Right atrium auricular region (tissue), 2 donors: ENCODE measurements around the gene SMTN. TPM values are rescaled to one million over a fixed set of nuclear protein-coding genes. Genes with fewer than 3 reads are reported as not detected.

Experiments
- DNase-seq: peaks from one replicate; pipeline ENCODE4 v3.0.0-alpha.2; 2019; ENCODE audit warnings: low spot score
- H3K27ac ChIP-seq, 2 donors: fragments of 200-600 bp; sonication (generic); 1 replicate in 1 of 2; 2 replicates in 1 of 2; pipeline ENCODE4 v1.5.1; 2016 to 2019
- H3K27me3 ChIP-seq, 2 donors: fragments of 200-600 bp; sonication (generic); one replicate each; pipeline versions ENCODE4 v1.5.1 to v1.6.0; 2017 to 2019
- H3K36me3 ChIP-seq: fragments of 200-600 bp; sonication (generic); one replicate; pipeline ENCODE4 v1.5.1; 2016
- H3K4me1 ChIP-seq, 2 donors: fragments of 200-600 bp; sonication (generic); one replicate each; pipeline versions ENCODE4 v1.5.1 to v1.6.0; 2017 to 2019
- H3K4me3 ChIP-seq, 2 donors: fragments of 200-600 bp; sonication (generic); 1 replicate in 1 of 2; 2 replicates in 1 of 2; pipeline ENCODE4 v1.5.1; 2017 to 2019; ENCODE audit warnings: mild to moderate bottlenecking in 1 of 2, moderate library complexity in 1 of 2
- H3K9me3 ChIP-seq, 2 donors: fragments of 200-600 bp; sonication (generic); one replicate each; pipeline ENCODE4 v1.5.1; 2019
- total RNA-seq, 2 donors: library from RNA; depleted of rRNA; stranded (reverse); fragments of >200 nt; gene quantifications; one replicate each; pipeline ENCODE4 v1.1.0, GENCODE V29; 2016
- TF ChIP-seq, protein P1 (sequence below), 2 donors: fragments of 200-600 bp; sonication (generic); IDR thresholded peaks; one replicate each; pipeline ENCODE4 v1.5.1; 2019; ENCODE audit warnings: antibody characterized with exemption in 2 of 2

The SMTN gene
- total RNA-seq, 2 donors from 2014 or later = 81.4 to 183 TPM

DNA sequence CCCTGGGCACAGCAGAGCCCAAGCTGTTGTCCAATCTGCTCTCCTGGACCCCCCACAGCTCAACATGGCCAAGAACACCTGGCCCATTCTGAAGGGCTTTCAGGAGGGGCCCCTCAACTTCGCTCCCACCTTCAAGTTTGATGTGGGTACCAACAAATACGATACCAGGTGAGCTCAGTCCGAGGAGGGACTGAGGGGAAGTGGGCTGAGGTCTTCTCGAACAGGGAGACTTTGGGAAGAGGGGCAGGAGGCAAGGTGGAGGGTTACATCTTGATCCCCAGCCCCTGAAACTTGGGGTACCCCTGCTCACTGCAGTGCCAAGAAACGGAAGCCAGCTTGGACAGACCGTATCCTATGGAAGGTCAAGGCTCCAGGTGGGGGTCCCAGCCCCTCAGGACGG, 47.0 kb downstream of the SMTN start:
- no peak for DNase-seq
- Histone ChIP-seq H3K4me3 (no peak overlapping the region), H3K36me3 (peaks cover 7% of the 10 kb centered on the region), H3K27ac (no peak overlapping the region), H3K9me3 (no peaks in the 10 kb centered on the region), H3K4me1 (peaks cover 0 to 10% of the 10 kb centered on the region in 2 donors), H3K27me3 (no peaks in the 10 kb centered on the region)
- TF ChIP-seq, protein P1, sequence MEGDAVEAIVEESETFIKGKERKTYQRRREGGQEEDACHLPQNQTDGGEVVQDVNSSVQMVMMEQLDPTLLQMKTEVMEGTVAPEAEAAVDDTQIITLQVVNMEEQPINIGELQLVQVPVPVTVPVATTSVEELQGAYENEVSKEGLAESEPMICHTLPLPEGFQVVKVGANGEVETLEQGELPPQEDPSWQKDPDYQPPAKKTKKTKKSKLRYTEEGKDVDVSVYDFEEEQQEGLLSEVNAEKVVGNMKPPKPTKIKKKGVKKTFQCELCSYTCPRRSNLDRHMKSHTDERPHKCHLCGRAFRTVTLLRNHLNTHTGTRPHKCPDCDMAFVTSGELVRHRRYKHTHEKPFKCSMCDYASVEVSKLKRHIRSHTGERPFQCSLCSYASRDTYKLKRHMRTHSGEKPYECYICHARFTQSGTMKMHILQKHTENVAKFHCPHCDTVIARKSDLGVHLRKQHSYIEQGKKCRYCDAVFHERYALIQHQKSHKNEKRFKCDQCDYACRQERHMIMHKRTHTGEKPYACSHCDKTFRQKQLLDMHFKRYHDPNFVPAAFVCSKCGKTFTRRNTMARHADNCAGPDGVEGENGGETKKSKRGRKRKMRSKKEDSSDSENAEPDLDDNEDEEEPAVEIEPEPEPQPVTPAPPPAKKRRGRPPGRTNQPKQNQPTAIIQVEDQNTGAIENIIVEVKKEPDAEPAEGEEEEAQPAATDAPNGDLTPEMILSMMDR (IDR thresholded peaks at IDR 0.05) = no peak

DNA sequence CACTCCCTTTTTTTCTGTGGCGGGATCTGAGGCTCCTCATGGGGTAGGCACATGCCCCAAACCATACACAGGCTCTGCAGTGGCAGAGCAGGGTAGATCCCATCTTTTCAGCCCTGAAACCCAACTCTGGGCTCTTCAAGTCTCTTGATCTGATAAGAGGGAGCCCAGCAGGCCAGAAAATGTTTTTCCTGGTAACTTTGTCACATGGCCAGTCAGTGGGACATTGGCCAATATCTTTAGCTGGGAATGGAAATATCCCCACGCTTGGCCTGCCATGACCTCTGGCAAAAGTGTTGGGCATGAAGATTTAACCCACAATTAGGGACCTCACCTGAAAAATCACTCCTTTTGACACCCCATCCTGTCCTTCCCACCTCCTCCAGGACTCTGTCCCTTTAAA, 49.8 kb downstream of the SMTN start:
- TF ChIP-seq, protein P1 (IDR thresholded peaks at IDR 0.05) = no peak
- H3K27ac ChIP-seq = no peak overlapping the region
- H3K27me3 ChIP-seq = no peaks in the 10 kb centered on the region
- peaks cover 7% of the 10 kb centered on the region for H3K36me3 ChIP-seq
- no peak for DNase-seq
- no peak overlapping the region for H3K4me3 ChIP-seq
- H3K9me3 ChIP-seq = no peaks in the 10 kb centered on the region
- no peaks in the 10 kb centered on the region for H3K4me1 ChIP-seq

DNA sequence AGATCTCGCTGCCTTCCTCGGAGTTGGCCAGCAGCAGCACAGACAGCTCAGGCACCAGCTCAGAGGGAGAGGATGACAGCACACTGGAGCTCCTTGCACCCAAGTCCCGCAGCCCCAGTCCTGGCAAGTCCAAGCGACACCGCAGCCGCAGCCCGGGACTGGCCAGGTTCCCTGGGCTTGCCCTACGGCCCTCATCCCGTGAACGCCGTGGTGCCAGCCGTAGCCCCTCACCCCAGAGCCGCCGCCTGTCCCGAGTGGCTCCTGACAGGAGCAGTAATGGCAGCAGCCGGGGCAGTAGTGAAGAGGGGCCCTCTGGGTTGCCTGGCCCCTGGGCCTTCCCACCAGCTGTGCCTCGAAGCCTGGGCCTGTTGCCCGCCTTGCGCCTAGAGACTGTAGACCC, 52.8 kb downstream of the SMTN start:
- TF ChIP-seq, protein P1 (IDR thresholded peaks at IDR 0.05) = no peak
- no peak overlapping the region for H3K27ac ChIP-seq
- DNase-seq = no peak
- no peak overlapping the region for H3K4me3 ChIP-seq
- H3K4me1 ChIP-seq = no peaks in the 10 kb centered on the region
- H3K36me3 ChIP-seq = peaks cover 7% of the 10 kb centered on the region
- H3K9me3 ChIP-seq = no peaks in the 10 kb centered on the region
- no peaks in the 10 kb centered on the region for H3K27me3 ChIP-seq

DNA sequence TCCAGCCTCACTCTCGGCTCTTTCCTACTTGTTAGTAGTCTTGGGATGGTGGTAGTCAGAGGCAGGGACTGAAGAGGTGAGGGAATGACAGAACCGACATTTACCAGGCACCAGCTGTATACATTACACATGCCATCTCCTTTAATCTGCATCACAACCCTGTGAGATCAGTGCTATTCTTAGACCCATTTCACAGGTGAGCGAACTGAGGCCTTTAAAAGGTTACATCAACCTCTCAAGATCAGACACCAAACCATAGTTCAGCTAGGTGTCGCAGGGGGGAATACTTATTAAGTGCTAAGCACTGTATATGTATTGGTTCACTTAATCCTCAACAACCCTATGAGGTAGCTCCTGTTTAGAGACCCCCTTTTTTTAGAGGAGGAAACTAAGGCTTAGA, 53.6 kb downstream of the SMTN start:
- H3K27me3 ChIP-seq = no peaks in the 10 kb centered on the region
- TF ChIP-seq, protein P1 (IDR thresholded peaks at IDR 0.05) = no peak
- H3K36me3 ChIP-seq = peaks cover 7% of the 10 kb centered on the region
- no peak for DNase-seq
- H3K9me3 ChIP-seq = no peaks in the 10 kb centered on the region
- no peaks in the 10 kb centered on the region for H3K4me1 ChIP-seq
- no peak overlapping the region for H3K27ac ChIP-seq
- H3K4me3 ChIP-seq = no peak overlapping the region

DNA sequence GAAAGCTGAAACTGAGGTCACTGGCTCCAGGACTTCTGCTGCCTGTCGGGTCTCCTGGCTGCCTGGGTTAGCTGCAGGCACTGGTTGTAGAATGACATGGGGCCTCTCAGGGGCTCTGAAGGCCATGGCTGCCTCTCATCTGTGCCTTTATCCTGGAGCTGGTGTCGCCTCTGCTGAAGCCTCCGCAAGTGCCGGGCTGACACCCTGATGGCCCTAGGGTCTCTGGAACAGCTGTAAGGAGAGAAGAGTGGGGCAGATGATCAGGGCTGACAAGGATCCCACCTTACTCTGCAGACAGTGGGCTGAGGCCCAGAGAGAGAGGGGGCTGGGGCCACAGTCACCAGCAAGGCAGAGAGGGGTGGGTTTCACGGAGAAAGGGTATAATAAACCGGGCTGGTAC, 54.6 kb downstream of the SMTN start:
- Histone ChIP-seq H3K4me3 (no peak overlapping the region), H3K27me3 (no peaks in the 10 kb centered on the region), H3K36me3 (no peaks in the 10 kb centered on the region), H3K4me1 (no peaks in the 10 kb centered on the region), H3K27ac (no peak overlapping the region), H3K9me3 (no peaks in the 10 kb centered on the region)
- no peak for DNase-seq
- TF ChIP-seq, protein P1 (IDR thresholded peaks at IDR 0.05) = no peak

DNA sequence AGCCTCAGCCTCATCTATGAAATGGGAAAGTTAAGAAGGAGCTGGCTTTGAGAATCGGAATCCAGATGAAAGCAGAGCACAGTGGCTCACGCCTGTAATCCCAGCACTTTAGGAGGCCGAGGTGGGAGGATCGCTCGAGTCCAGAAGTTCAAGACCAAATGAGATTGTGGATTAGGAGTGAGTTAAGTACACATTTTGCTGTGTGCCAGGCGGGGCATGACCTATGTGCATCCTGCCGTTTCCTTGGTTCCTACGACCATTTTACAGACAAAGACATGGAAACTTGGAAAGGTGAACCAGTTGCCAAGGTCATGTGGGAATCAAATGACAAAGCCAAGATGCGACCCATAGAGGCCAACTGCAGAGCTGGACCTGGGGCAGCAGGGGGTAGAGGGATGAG, 55.0 kb downstream of the SMTN start:
- TF ChIP-seq, protein P1 (IDR thresholded peaks at IDR 0.05) = no peak
- DNase-seq = no peak
- Histone ChIP-seq H3K27ac (no peak overlapping the region), H3K4me1 (no peaks in the 10 kb centered on the region), H3K4me3 (no peak overlapping the region), H3K27me3 (no peaks in the 10 kb centered on the region), H3K36me3 (no peaks in the 10 kb centered on the region), H3K9me3 (no peaks in the 10 kb centered on the region)
